Fibroblast of mammary gland (primary cell): ENCODE data around the gene SLC16A6.

ENCODE experiments used
- DNase-seq: peaks from one replicate; pipeline ENCODE4 v3.0.0-alpha.2; 2010; ENCODE audit warnings: low read depth
- H3K4me3 ChIP-seq: 2 replicates; pipeline ENCODE4 v1.5.1; 2011; ENCODE audit warnings: low read depth, mild to moderate bottlenecking, low read length, moderate library complexity; ENCODE audit not compliant: control insufficient read depth
- TF ChIP-seq, protein P1 (sequence below): conservative IDR thresholded peaks from 2 replicates; pipeline ENCODE4 v1.5.1; 2011; ENCODE audit warnings: low read depth, low read length, inconsistent platforms; ENCODE audit not compliant: control insufficient read depth, insufficient read depth

Gene SLC16A6

DNA sequence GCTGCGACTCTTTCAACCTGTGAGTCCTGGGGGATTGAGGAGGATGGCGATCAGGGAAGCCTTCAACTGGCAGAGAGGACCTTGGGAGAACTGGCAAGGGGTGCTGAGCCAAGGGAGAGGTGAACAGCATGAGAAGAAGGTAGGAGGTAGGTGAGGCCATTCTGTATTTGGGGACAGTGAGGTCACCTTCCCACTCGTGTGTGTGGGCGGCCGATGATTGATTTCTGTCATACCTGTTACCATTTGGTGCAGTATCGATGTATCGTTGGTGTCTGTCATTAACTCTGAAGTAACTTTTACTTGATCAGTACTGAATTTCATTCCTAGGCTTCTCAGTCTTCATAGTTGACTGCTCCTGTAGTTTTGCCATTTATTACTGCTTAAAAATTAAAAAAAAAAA lies 4.2 kb upstream of the SLC16A6 start:
- no peak for DNase-seq
- no peak overlapping the region for H3K4me3 ChIP-seq
- TF ChIP-seq, protein P1, sequence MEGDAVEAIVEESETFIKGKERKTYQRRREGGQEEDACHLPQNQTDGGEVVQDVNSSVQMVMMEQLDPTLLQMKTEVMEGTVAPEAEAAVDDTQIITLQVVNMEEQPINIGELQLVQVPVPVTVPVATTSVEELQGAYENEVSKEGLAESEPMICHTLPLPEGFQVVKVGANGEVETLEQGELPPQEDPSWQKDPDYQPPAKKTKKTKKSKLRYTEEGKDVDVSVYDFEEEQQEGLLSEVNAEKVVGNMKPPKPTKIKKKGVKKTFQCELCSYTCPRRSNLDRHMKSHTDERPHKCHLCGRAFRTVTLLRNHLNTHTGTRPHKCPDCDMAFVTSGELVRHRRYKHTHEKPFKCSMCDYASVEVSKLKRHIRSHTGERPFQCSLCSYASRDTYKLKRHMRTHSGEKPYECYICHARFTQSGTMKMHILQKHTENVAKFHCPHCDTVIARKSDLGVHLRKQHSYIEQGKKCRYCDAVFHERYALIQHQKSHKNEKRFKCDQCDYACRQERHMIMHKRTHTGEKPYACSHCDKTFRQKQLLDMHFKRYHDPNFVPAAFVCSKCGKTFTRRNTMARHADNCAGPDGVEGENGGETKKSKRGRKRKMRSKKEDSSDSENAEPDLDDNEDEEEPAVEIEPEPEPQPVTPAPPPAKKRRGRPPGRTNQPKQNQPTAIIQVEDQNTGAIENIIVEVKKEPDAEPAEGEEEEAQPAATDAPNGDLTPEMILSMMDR, result no peak

DNA sequence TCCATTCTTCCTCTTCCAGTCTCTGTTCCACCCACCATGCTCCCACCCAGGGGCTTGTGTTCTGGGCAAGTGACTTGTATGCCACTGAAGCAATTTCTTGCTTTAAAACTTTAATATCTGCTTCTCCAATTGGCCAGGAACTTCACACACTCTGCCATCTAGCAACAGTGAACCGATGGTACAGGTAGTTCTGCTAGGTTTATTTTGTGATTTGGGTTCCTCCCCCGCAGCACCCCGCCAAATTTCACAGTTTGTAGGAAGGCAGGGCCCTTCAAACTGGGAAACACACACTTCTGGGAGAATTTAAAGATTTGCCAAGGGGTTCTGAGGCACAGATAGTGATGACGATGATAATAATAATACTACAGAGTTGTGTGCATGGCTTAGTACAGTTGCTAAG lies 3.7 kb upstream of the SLC16A6 start:
- no peak overlapping the region for H3K4me3 ChIP-seq
- DNase-seq, result no peak

DNA sequence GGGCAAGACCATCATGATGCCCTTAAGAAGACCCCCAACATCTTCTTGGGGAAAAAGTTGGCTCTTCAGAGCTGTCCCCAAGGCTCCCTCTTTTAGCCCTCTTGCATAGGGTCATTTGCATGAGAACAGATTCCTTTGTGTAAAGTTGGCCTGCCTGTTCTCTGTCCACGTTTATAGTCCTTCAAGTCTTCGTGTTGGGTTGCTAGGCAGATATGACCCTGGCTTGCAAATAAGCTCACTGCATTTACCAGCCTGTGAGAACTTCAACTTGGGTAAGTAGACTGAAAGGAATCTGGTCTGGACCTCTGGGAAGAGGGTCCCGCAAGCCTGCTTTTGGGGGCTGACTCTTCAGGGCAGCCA lies 3.2 kb upstream of the SLC16A6 start:
- TF ChIP-seq, protein P1, result no peak
- no peak for DNase-seq
- H3K4me3 ChIP-seq, result no peak overlapping the region

More for the DNA sequence above, 3.7 kb upstream of the SLC16A6 start:
- TF ChIP-seq, protein P1, result no peak

DNA sequence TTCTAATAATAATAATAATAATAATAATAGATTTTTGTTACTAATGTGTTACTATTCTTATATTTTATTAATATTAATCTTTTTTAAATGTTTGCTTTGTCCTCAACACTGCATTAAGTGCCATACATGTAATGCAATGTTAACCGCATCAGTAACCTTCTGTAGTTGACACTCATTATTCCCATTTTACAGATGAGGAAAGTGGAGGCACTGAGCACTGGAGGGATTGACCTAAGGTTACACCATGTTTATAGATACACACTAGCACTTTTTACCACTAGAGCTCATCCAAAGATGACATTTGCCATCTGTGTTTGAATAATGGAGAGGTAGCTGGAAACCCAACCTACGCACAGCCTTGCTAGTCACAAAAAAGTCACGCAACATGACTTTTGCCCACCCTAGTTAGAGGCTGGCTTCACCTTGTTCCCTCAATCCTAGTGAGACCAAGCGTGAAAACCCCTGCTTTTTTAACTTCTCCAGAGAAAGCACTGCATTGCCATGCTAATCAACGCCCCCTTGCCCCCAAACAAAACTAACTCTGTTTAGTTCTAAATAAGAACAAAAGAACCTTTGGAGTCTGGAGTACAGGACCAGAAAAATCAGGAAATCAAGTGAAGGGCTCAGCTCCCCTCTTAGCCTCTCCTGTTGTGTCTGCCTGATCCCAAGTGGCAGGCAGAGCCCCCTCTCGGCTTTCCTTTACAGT lies 2.7 kb upstream of the SLC16A6 start:
- TF ChIP-seq, protein P1, result no peak
- no peak for DNase-seq
- H3K4me3 ChIP-seq, result no peak overlapping the region

DNA sequence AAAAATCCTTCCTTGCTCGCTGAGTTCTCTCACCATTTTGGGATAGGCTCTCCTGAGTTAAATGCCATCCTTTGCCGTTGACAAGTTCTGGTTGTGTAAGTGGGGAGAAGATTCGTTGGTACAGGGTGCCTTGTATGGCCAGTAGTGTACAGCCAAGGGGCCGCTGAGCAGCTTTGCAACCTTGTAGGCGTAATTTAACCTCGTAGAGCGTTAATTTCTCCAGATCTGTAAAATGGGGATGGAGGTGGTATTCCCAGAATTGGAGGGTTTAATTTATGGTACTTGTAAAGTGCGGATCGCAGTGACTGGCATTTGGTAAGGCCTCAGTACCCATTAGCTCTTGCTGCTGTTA lies 1.7 kb upstream of the SLC16A6 start:
- TF ChIP-seq, protein P1, result no peak
- no peak for DNase-seq
- H3K4me3 ChIP-seq, result no peak overlapping the region

DNA sequence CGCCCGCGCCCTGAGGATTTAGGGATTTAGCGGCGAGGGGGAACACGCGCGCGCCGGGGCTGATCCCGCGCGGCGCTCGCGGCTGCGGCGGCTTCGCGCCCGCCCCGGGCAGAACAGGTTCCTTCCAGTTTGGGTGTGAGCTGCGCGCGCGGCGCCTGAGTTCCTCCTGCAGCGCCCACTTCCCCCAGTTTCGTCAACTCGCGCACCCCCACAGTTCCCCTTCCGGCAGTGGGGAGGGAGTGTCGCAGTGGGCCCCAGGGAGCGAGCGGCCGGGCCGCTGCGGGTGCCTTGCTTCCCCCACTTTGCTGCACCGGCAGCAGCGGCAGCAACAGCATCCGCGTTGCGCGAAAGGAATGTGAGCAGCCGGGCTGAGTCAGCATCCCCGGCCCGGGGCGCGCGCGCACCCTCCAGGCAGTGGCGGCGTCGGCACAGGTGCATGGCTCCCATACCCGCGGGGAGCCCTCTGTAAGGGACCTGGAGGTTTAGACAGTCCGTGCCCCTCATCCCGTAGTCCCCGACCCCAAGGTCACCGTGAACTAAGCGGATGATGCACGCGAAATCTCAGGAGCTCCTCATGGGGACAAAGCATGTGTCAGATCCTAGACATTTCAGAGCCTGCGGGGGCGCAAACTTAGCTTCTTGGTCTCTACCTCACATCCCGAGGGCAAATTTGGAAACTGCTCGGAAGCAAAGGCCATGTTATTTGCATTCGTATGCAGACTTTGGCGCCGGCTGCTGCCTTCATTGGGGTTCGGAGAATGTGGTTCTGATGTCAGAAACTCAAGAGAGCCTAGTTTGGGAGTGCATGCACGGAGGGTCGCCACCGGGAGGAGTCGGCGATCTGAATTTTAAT lies 1.1 kb upstream of the SLC16A6 start:
- DNase-seq, result peak; percentile 55
- TF ChIP-seq, protein P1, result no peak
- peak overlapping the region; percentile 46 for H3K4me3 ChIP-seq
